NCI-H2171 (cell line): Measurements from ENCODE around the gene TPM1.
"Not testable (repeated sequence)": the region's sequence is repeated elsewhere in the genome, so short reads cannot be mapped to it uniquely, and the experiment has no call there.

Experiments used
- DNase-seq: peaks from one replicate; lab custom pipeline; 2025; lab: John Stamatoyannopoulos, UW

Gene TPM1

DNA sequence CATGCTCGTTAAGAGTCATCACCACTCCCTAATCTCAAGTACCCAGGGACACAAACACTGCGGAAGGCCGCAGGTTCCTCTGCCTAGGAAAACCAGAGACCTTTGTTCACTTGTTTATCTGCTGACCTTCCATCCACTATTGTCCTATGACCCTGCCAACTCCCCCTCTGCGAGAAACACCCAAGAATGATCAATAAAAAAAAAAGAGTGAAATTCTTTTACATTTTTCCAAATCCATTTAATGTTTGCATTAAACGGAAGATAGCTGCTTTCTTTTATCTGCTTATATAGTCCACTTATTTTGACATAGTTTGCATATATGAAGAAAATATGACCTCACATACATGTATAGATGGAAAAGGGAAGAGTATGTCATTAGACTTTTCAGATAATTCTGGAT is 57.0 kb downstream of the TPM1 start:
- DNase-seq: not testable (repeated sequence)

GRCh38 chr15:63103416-63103815 is 60.9 kb downstream of the TPM1 start:
- DNase-seq: no peak

DNA sequence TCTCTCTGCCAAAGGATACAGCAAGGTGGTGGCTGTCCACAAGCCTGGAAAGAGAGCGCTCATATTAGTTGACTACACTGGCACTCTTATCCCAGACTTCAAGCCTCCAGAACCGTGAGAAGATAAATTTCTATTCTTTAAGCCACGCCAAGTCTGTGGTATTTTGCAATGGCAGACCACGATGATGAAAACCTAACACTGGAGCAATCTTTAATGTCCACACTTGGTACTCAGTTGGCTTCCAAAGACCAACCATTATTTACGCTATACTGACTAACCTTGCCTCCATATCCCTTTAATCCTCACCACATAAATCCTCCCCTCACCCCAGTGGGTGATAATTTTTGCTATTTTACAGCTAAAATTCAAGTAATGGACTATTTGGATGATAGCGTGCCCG is 62.2 kb downstream of the TPM1 start:
- DNase-seq: no peak

- DNase-seq: not testable (repeated sequence)
Observed at GRCh38 chr15:63105354-63105753, 62.8 kb downstream of the TPM1 start.

DNA sequence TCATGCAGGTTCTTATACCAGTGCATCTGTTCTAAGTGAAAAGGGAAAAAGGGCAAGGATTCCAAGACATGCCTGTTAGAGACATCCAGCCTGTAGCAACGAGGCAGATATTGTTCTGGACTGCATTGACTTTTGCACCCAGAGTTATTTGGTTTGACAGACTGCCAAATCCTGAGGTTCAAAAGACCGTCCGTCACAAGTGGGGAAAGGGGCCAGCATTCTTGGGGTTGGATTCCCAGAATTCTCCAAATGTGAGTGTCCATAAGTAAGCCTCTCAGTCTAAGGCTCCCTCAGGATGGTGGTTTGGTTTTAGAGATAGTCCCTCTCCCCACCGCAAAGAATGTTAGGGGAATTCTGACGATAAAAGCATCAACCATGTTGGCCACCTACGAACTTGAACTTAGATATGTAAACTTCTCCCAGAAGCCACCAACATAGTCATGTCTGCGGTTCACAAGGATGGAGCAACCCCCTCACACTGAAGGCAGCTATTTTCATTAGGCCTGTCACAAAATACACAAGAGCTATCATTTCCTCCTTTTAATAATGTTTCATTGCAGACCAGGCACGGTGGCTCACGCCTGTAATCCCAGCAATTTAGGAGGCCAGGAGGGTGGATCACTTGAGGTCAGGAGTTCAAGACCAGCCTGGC is 65.5 kb downstream of the TPM1 start:
- DNase-seq: no peak

GRCh38 chr15:63109498-63109897 is 67.0 kb downstream of the TPM1 start:
- no peak for DNase-seq

DNA sequence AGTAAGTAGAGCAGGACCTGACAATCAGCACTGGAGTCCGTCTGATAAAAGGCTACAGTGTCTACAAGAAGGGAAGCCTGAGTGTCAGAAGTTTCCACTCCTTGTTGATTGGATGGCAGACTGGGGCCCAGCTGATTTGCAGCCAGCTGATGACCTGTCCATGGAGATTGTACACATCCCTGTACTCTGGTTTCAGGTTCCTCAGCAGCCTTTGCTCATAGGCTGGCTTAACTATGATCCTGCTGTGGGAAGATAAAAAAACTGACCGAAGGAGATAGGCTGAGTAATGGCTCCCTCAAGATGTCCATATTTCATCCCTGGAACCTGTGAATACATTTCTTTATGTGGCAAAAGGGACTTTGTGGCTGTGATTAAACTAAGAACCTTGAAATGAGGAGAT is 67.4 kb downstream of the TPM1 start:
- DNase-seq: no peak

- DNase-seq: no peak
Observed at GRCh38 chr15:63110428-63111026, 68.0 kb downstream of the TPM1 start.

- DNase-seq: no peak
Observed at GRCh38 chr15:63111481-63111880, 68.9 kb downstream of the TPM1 start.

- DNase-seq: no peak
Observed at GRCh38 chr15:63112871-63113270, 70.3 kb downstream of the TPM1 start.

DNA sequence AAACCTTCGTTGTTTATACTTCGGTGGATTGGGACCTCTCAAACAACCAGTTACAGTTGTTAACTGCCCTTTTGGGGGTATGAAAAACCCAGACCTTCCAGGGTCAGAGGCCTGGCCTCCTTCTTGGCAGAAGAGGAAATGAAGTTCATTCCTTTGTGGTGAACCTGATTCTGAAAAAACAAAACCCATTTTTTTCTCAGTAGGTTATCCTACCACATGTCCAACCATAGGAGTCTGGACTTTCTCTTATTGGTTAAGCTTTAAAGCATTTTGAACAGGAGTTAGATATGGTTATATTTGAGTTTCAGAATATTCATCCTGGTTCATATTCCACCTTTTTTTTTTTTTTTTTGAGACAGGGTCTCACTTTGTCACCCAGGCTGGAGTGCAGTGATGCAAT is 71.9 kb downstream of the TPM1 start:
- no peak for DNase-seq
